ENCODE data around the gene TRNAU1AP. TPM values are rescaled to one million over a fixed set of nuclear protein-coding genes. Genes with fewer than 3 reads are reported as not detected.
A peak's percentile ranks its signal among the peaks of the same experiment; 100 is the strongest.

TRNAU1AP gene
- polyA plus RNA-seq, 1 experiment: 29.4 TPM

DNA sequence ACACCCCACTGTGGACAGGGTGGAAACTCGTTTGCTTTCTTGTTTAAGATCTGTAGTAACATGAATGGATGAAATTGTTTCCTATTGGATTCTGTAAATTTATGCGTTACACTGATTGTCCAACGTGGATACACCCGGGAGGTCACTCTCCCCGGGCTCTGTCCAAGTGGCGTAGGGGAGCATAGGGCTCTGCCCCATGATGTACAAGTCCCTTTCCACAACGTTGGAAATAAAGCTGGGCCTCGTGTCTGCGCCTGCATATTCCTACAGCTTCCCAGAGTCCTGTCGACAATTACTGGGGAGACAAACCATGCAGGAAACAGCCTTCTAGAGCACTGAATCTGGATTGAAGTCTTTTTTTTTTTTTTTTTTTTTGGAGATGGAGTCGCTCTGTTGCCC is 45.6 kb upstream of the TRNAU1AP start:
- H3K27me3 ChIP-seq (ENCODE audit: control insufficient read depth, insufficient read depth, low read length): no peaks in the 10 kb centered on the region
- no peak for DNase-seq (ENCODE audit: low read depth, low spot score)
- H3K27ac ChIP-seq (ENCODE audit: low read depth, low read length): peak overlapping the region; percentile 89
- peak overlapping the region; percentile 95 for H3K4me3 ChIP-seq (ENCODE audit: low read depth, low read length)
- TF ChIP-seq, protein P1, sequence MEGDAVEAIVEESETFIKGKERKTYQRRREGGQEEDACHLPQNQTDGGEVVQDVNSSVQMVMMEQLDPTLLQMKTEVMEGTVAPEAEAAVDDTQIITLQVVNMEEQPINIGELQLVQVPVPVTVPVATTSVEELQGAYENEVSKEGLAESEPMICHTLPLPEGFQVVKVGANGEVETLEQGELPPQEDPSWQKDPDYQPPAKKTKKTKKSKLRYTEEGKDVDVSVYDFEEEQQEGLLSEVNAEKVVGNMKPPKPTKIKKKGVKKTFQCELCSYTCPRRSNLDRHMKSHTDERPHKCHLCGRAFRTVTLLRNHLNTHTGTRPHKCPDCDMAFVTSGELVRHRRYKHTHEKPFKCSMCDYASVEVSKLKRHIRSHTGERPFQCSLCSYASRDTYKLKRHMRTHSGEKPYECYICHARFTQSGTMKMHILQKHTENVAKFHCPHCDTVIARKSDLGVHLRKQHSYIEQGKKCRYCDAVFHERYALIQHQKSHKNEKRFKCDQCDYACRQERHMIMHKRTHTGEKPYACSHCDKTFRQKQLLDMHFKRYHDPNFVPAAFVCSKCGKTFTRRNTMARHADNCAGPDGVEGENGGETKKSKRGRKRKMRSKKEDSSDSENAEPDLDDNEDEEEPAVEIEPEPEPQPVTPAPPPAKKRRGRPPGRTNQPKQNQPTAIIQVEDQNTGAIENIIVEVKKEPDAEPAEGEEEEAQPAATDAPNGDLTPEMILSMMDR (IDR thresholded peaks at IDR 0.05; ENCODE audit: low read depth, low read length): no peak
- ChIA-PET POLR2A (interaction anchor here (0.6 to 2.8 kb wide), 6 partner anchors 69 to 633 kb away, joined by 3 to 15 read pairs (median 4); no protein-coding TSS in a partner anchor), CTCF (interaction anchor here (2.0 to 2.7 kb wide), 2 partner anchors 10 to 148 kb away, joined by 7 to 8 read pairs; no protein-coding TSS in a partner anchor)
- no peaks in the 10 kb centered on the region for H3K9me3 ChIP-seq (ENCODE audit: control insufficient read depth, insufficient read depth, low read length)

DNA sequence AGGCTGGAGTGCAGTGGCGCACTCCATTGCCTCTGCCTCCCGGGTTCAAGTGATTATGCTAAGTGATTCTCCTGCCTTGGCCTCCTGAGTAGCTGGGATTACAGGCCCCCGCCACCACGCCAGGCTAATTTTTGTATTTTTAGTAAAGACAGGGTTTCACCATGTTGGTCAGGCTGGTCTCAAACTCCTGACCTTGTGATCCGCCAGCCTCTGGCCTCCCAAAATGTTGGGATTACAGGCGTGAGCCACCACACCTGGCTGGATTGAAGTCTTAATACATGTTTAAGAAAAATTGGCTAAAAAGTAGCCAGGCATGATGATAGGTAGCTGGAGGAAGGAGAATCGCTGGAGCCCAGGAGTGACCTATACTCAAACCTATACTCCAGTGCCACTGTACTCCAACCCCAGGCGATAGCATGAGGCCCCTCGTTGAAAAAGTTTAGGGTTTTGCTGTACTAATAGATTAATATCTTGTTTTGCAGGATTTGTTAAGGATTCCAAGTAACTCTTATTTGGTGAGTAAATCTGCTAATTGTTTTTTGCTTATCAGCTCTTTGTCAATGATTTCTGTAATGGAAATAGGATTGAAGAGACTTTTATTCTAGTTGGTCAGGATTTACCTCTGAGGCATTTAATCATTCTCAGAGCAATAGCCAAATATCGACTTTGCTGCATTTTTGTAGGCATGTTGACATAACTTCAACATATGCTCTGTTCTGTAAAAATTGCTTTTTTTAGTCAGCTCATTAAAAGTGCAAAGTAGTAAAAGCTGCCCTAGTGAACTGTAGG is 45.0 kb upstream of the TRNAU1AP start:
- Histone ChIP-seq H3K27me3 (ENCODE audit: control insufficient read depth, insufficient read depth, low read length) (no peaks in the 10 kb centered on the region), H3K9me3 (ENCODE audit: control insufficient read depth, insufficient read depth, low read length) (no peaks in the 10 kb centered on the region), H3K27ac (ENCODE audit: low read depth, low read length) (peak overlapping the region; percentile 89), H3K4me3 (ENCODE audit: low read depth, low read length) (peak overlapping the region; percentile 95)
- no peak for DNase-seq (ENCODE audit: low read depth, low spot score)
- POLR2A ChIA-PET: interaction anchor here (0.7 to 2.8 kb wide), 7 partner anchors 70 to 248 kb away, joined by 3 to 15 read pairs (median 5); partner anchors contain the start of gene RNU11
- CTCF ChIA-PET: interaction anchor here (2.0 to 2.9 kb wide), 3 partner anchors 9 to 148 kb away, joined by 7 to 8 read pairs (median 8); no protein-coding TSS in a partner anchor
- TF ChIP-seq, protein P1 (IDR thresholded peaks at IDR 0.05; ENCODE audit: low read depth, low read length): no peak

DNA sequence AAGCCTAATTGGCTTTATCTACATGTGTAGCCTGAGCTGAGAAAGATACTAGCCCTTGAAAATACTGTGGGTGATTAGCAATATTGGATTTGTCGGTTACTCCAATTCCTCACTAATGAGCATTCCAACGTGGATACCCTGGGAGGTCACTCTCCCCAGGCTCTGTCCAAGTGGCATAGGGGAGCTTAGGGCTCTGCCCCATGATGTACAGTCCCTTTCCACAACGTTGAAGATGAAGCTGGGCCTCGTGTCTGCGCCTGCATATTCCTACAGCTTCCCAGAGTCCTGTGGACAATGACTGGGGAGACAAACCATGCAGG is 44.5 kb upstream of the TRNAU1AP start:
- Histone ChIP-seq H3K27ac (ENCODE audit: low read depth, low read length) (peak overlapping the region; percentile 85), H3K4me3 (ENCODE audit: low read depth, low read length) (peak overlapping the region; percentile 95), H3K27me3 (ENCODE audit: control insufficient read depth, insufficient read depth, low read length) (no peaks in the 10 kb centered on the region), H3K9me3 (ENCODE audit: control insufficient read depth, insufficient read depth, low read length) (no peaks in the 10 kb centered on the region)
- ChIA-PET POLR2A (interaction anchor here (1.1 to 2.3 kb wide), 5 partner anchors 70 to 273 kb away, joined by 3 to 13 read pairs (median 7); partner anchors contain the start of genes ATP5IF1 and RNU11), CTCF (interaction anchor here (2.0 to 2.9 kb wide), 3 partner anchors 9 to 149 kb away, joined by 7 to 8 read pairs (median 8); no protein-coding TSS in a partner anchor)
- TF ChIP-seq, protein P1 (IDR thresholded peaks at IDR 0.05; ENCODE audit: low read depth, low read length): no peak
- no peak for DNase-seq (ENCODE audit: low read depth, low spot score)

DNA sequence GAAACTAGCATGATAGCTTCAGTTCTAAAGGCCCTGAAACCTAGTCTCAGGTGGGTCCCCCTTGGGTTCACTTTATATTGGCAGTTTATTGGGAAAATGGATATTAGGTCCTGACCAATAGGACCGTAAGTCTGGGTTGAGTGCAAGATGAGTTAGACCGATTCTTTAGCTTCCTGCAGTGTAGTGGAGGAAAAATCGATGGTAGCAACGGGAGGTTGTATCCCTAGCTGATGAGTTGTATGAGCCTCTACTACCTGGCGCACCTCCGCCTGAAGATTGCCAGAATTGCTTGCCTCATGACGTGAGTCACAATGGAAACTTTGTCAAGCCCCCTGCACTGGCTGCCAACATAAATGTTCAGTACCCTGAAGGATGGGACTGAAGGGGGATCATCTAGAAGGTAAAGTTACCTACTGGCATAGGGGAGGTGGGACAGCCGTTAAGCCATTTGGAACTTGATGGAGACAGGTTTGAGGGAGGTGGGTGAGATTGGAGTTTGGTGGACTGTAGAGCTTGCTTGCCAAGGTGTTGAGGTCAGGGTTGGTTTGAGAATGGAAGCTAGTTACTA is 43.1 kb upstream of the TRNAU1AP start:
- no peak for DNase-seq (ENCODE audit: low read depth, low spot score)
- peak overlapping the region; percentile 85 for H3K27ac ChIP-seq (ENCODE audit: low read depth, low read length)
- H3K4me3 ChIP-seq (ENCODE audit: low read depth, low read length): peak overlapping the region; percentile 95
- no peaks in the 10 kb centered on the region for H3K9me3 ChIP-seq (ENCODE audit: control insufficient read depth, insufficient read depth, low read length)
- H3K27me3 ChIP-seq (ENCODE audit: control insufficient read depth, insufficient read depth, low read length): no peaks in the 10 kb centered on the region
- TF ChIP-seq, protein P1 (IDR thresholded peaks at IDR 0.05; ENCODE audit: low read depth, low read length): no peak
- POLR2A ChIA-PET: interaction anchor here (0.6 to 2.3 kb wide), 10 partner anchors 8 to 274 kb away, joined by 3 to 13 read pairs (median 4); partner anchors contain the start of gene ATP5IF1
- CTCF ChIA-PET: interaction anchor here (2.7 to 2.9 kb wide), 2 partner anchors 7 to 93 kb away, joined by 8 read pairs; no protein-coding TSS in a partner anchor
